ENCODE results near the gene VSIR. TPM values are rescaled to one million over a fixed set of nuclear protein-coding genes. Genes with fewer than 3 reads are reported as not detected.

Gene VSIR
- total RNA-seq, 2 experiments from 2014 or later, result 86.2 to 91.4 TPM

DNA sequence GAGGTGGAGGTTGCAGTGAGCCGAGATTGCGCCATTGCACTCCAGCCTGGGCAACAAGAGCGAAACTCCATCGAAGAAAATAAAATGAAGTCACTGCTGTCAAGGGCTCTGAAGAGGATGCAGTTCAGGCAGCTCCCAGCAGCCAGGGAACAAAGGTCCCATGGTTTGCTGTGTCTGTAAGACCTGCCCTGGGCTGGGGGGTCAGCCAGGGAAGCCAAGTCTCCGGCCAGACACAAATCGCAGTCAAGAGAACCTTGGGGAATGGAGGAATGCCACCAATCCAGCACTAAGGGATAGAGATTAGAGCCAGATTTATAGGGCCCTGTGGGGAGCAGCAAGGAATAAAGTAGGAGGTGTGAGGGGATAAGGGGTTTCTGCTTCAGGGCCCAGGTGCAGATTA lies 28.9 kb upstream of the VSIR start:
- H3K4me1 ChIP-seq (ENCODE audit: insufficient read depth, low read length), result peaks cover under 1% of the 10 kb centered on the region
- H3K4me3 ChIP-seq (ENCODE audit: low read length), result no peak overlapping the region
- H3K27ac ChIP-seq (ENCODE audit: low read depth in 1 of 2, low read length in 2 of 2), result no peak overlapping the region
- intact Hi-C loops (cut with DNase I, micrococcal nuclease), result no loop called here
- ChIA-PET POLR2A (no interaction called here), CTCF (no interaction called here)
- H3K27me3 Mint-ChIP-seq, result no peaks in the 10 kb centered on the region
- DNase-seq, result no peak
- TF ChIP-seq, protein P1, sequence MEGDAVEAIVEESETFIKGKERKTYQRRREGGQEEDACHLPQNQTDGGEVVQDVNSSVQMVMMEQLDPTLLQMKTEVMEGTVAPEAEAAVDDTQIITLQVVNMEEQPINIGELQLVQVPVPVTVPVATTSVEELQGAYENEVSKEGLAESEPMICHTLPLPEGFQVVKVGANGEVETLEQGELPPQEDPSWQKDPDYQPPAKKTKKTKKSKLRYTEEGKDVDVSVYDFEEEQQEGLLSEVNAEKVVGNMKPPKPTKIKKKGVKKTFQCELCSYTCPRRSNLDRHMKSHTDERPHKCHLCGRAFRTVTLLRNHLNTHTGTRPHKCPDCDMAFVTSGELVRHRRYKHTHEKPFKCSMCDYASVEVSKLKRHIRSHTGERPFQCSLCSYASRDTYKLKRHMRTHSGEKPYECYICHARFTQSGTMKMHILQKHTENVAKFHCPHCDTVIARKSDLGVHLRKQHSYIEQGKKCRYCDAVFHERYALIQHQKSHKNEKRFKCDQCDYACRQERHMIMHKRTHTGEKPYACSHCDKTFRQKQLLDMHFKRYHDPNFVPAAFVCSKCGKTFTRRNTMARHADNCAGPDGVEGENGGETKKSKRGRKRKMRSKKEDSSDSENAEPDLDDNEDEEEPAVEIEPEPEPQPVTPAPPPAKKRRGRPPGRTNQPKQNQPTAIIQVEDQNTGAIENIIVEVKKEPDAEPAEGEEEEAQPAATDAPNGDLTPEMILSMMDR (IDR thresholded peaks at IDR 0.05), result no peak
- ATAC-seq (ENCODE audit: poor library complexity), result no peak
- no peaks in the 10 kb centered on the region for H3K27me3 ChIP-seq (ENCODE audit: control insufficient read depth in 1 of 2, insufficient read depth in 2 of 2, low read length in 2 of 2)
- H3K9me3 ChIP-seq (ENCODE audit: control insufficient read depth in 1 of 2, insufficient read depth in 1 of 2, low read length in 2 of 2), result peaks cover 0 to 4% of the 10 kb centered on the region in 2 experiments
- no peak overlapping the region for H3K4me3 Mint-ChIP-seq
- H3K36me3 ChIP-seq (ENCODE audit: insufficient read depth, low read length), result no peaks in the 10 kb centered on the region
- H3K27ac Mint-ChIP-seq, result no peak overlapping the region
- no peaks in the 10 kb centered on the region for H3K9me3 Mint-ChIP-seq
- peaks cover 6% of the 10 kb centered on the region for H3K4me1 Mint-ChIP-seq (ENCODE audit: low read depth)
- H3K36me3 Mint-ChIP-seq (ENCODE audit: low read depth), result no peaks in the 10 kb centered on the region

DNA sequence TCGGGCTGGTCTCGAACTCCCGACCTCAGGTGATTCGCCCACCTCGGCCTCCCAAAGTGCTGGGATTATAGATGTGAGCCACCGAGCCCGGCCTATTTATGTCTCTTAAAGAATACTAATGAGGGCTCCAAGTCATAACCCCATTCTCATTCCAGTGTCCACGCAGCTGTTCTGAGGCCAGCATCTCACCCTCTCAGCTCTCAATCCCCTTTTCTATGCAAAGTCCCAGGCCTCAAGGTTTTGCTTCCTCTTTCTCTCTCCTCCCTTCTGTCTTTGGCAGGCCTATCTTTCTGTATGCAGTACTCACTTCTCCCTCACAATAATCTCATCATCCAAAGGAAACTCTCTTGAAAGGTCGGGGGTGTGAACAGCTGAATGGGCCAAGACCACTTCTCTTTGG lies 28.0 kb upstream of the VSIR start:
- ChIA-PET CTCF (interaction anchor here (0.7 kb wide), 1 partner anchor 418 kb away, joined by 4 read pairs; no protein-coding TSS in a partner anchor), POLR2A (no interaction called here)
- DNase-seq (no peak), ATAC-seq (ENCODE audit: poor library complexity) (no peak)
- Mint-ChIP-seq H3K36me3 (ENCODE audit: low read depth) (no peaks in the 10 kb centered on the region), H3K4me3 (no peak overlapping the region), H3K4me1 (ENCODE audit: low read depth) (peaks cover 9% of the 10 kb centered on the region), H3K27me3 (no peaks in the 10 kb centered on the region), H3K9me3 (no peaks in the 10 kb centered on the region), H3K27ac (no peak overlapping the region)
- TF ChIP-seq, protein P1 (IDR thresholded peaks at IDR 0.05), result no peak
- Histone ChIP-seq H3K27me3 (ENCODE audit: control insufficient read depth in 1 of 2, insufficient read depth in 2 of 2, low read length in 2 of 2) (no peaks in the 10 kb centered on the region), H3K27ac (ENCODE audit: low read depth in 1 of 2, low read length in 2 of 2) (no peak overlapping the region), H3K9me3 (ENCODE audit: control insufficient read depth in 1 of 2, insufficient read depth in 1 of 2, low read length in 2 of 2) (peaks cover 0 to 4% of the 10 kb centered on the region in 2 experiments), H3K4me1 (ENCODE audit: insufficient read depth, low read length) (peaks cover 3% of the 10 kb centered on the region), H3K36me3 (ENCODE audit: insufficient read depth, low read length) (no peaks in the 10 kb centered on the region), H3K4me3 (ENCODE audit: low read length) (no peak overlapping the region)
- intact Hi-C loops (cut with DNase I, micrococcal nuclease), result no loop called here

DNA sequence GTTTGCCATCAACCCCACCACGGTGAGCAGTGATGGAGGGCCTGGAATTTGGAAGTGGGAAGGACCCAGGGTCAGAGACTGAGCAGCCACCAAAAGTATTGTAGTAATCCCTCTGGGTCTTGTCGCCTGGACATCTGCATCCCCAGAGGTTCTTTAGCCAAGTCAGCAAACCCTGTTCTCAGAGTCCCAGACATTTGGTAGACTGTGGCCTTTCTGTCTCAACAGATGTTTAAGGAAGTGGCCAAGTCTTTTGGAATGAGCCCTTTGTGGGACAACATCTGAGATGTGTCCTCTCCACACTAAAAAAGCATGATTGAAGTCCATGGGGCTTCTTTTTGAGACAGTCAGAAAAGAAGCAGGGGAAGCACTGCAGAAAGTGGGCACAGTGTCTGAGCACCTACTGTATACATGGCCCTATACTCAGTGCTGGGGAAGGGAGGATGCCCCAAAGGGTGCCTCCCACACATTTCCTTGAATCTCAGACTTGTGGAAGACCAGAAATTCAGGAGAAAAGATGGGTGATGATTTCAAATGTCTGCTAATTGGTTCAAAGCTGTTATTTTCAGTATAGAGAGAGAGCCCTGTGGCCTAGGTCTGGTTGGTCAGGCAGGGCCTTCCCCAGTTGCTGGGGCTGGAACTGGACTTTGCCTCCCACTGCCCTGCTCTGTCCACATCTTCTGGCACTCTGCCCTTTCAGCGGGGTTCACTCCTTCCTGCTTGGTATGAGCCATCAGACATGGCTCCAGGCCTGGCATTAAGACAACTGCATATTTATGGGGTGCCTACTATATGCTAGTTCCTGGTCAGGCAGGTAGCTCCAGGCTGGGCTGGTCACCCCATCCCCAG lies 26.5 kb upstream of the VSIR start:
- intact Hi-C loops (cut with DNase I, micrococcal nuclease), result no loop called here
- Histone ChIP-seq H3K4me3 (ENCODE audit: low read length) (no peak overlapping the region), H3K27ac (ENCODE audit: low read depth in 1 of 2, low read length in 2 of 2) (no peak overlapping the region), H3K4me1 (ENCODE audit: insufficient read depth, low read length) (peaks cover 3% of the 10 kb centered on the region), H3K36me3 (ENCODE audit: insufficient read depth, low read length) (no peaks in the 10 kb centered on the region), H3K27me3 (ENCODE audit: control insufficient read depth in 1 of 2, insufficient read depth in 2 of 2, low read length in 2 of 2) (no peaks in the 10 kb centered on the region), H3K9me3 (ENCODE audit: control insufficient read depth in 1 of 2, insufficient read depth in 1 of 2, low read length in 2 of 2) (peaks cover 0 to 4% of the 10 kb centered on the region in 2 experiments)
- H3K4me3 Mint-ChIP-seq, result no peak overlapping the region
- no peak overlapping the region for H3K27ac Mint-ChIP-seq
- TF ChIP-seq, protein P1 (IDR thresholded peaks at IDR 0.05), result no peak
- H3K4me1 Mint-ChIP-seq (ENCODE audit: low read depth), result peaks cover 9% of the 10 kb centered on the region
- H3K36me3 Mint-ChIP-seq (ENCODE audit: low read depth), result no peaks in the 10 kb centered on the region
- H3K9me3 Mint-ChIP-seq, result no peaks in the 10 kb centered on the region
- CTCF ChIA-PET, result interaction anchor here (0.6 kb wide), 1 partner anchor 196 kb away, joined by 3 read pairs; no protein-coding TSS in a partner anchor
- ATAC-seq (ENCODE audit: poor library complexity), result no peak
- no peak for DNase-seq
- POLR2A ChIA-PET, result no interaction called here
- H3K27me3 Mint-ChIP-seq, result no peaks in the 10 kb centered on the region
